Small intestine (tissue), 7 donors: Measurements from ENCODE around the gene GPR31. TPM values are rescaled to one million over a fixed set of nuclear protein-coding genes. Genes with fewer than 3 reads are reported as not detected.

Experiments
- DNase-seq, 2 donors: peaks; one replicate each; pipeline versions ENCODE4 v3.0.0 to v3.0.0-alpha.2; 2013
- FAIRE-seq: peaks from 2 replicates; lab custom pipeline; 2012; peaks lifted over from hg19 to GRCh38; lab: Jason Lieb, UNC
- H3K27ac ChIP-seq, 3 donors: one replicate each; pipeline ENCODE4 v1.5.1; 2013; ENCODE audit warnings: low read length in 2 of 3, mild to moderate bottlenecking in 2 of 3, control low read depth in 1 of 3, inconsistent platforms in 1 of 3, low read depth in 1 of 3, moderate library complexity in 1 of 3
- H3K27me3 ChIP-seq, 3 donors: one replicate each; pipeline ENCODE4 v1.6.1; 2013; ENCODE audit warnings: low read length in 3 of 3, inconsistent platforms in 1 of 3; ENCODE audit not compliant: control insufficient read depth in 3 of 3, insufficient read depth in 3 of 3
- H3K36me3 ChIP-seq, 3 donors: one replicate each; pipeline ENCODE4 v1.6.1; 2013; ENCODE audit warnings: low read length in 3 of 3, inconsistent platforms in 1 of 3, low read depth in 1 of 3, mild to moderate bottlenecking in 1 of 3, moderate library complexity in 1 of 3; ENCODE audit not compliant: control insufficient read depth in 3 of 3, insufficient read depth in 2 of 3
- H3K4me1 ChIP-seq, 3 donors: one replicate each; pipeline ENCODE4 v1.6.1; 2013; ENCODE audit warnings: low read length in 2 of 3, inconsistent platforms in 1 of 3, low read depth in 1 of 3, mild to moderate bottlenecking in 1 of 3, moderate library complexity in 1 of 3; ENCODE audit not compliant: control insufficient read depth in 3 of 3, insufficient read depth in 2 of 3
- H3K4me3 ChIP-seq, 3 donors: one replicate each; pipeline ENCODE4 v1.5.1; 2013; ENCODE audit warnings: low read length in 3 of 3, control low read depth in 1 of 3, inconsistent platforms in 1 of 3, low read depth in 1 of 3, mild to moderate bottlenecking in 1 of 3, moderate library complexity in 1 of 3
- H3K9me3 ChIP-seq, 2 donors: one replicate each; pipeline ENCODE4 v1.6.1; 2013; ENCODE audit warnings: low read depth in 1 of 2, low read length in 1 of 2; ENCODE audit not compliant: control insufficient read depth in 2 of 2, insufficient read depth in 1 of 2
- WGBS, 3 donors: extraction: QIAGEN DNeasy Blood & Tissue Kit; methylation state at CpG; one replicate each; pipeline ENCODE4 v1.1.7; 2013; 5-methylcytosine and 5-hydroxymethylcytosine counted together
- polyA plus RNA-seq, 4 donors: library from polyadenylated mRNA; stranded (reverse) in 3 of 4; unstranded in 1 of 4; fragments of 200-250 nt in 3 of 4; fragments of 120-200 nt in 1 of 4; gene quantifications; one replicate each; pipeline versions ENCODE4 v1.2.1 to v1.2.3, GENCODE V29; 2013
- donor health status: healthy with polysubstance abuse.
- donor health status: control.
- donor health status: control.
- donor health status: Bipolar disorder and iron deficiency.
- donor health status: healthy.

The GPR31 gene
- polyA plus RNA-seq, 4 donors: 0.35 TPM; not detected in 3

DNA sequence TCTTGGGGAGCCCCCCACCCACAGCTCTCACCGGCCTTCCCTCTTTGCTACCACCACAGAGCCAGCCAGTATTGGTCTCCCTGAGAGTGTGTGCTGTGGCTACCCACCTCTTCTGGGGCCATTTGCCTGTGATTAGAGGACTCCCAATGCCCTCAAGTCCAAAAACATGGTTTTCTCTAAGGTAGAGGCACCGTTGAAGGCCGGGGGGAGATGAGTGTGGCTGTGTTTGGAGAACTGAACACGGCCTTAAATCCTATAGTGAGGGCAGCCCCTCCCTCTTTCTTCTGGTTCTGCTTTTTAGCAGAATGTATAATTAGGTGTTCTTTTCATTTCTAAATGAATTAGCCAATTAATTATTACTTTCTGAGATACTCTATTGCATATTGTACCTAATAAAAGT lies 32.4 kb downstream of the GPR31 start:
- no peak for DNase-seq
- H3K36me3 ChIP-seq: peaks cover 0 to 2% (median 0%) of the 10 kb centered on the region in 3 donors
- no peak overlapping the region for H3K4me3 ChIP-seq
- H3K9me3 ChIP-seq: no peaks in the 10 kb centered on the region
- no peak for FAIRE-seq
- 87 to 93% (median 92%) methylated on average over 4 of the region's 4 CpGs for WGBS, 3 donors
- no peaks in the 10 kb centered on the region for H3K27me3 ChIP-seq
- no peak overlapping the region for H3K27ac ChIP-seq
- peaks cover 2 to 34% (median 5%) of the 10 kb centered on the region in 3 donors for H3K4me1 ChIP-seq

- FAIRE-seq: no peak
- peaks cover 0 to 3% of the 10 kb centered on the region in 2 donors for H3K9me3 ChIP-seq
- no peak overlapping the region for H3K4me3 ChIP-seq
- H3K4me1 ChIP-seq: peaks cover 2 to 36% (median 5%) of the 10 kb centered on the region in 3 donors
- H3K27me3 ChIP-seq: no peaks in the 10 kb centered on the region
- DNase-seq: no peak
- H3K27ac ChIP-seq: no peak overlapping the region
- H3K36me3 ChIP-seq: peaks cover 0 to 2% (median 0%) of the 10 kb centered on the region in 3 donors
- WGBS, 3 donors: 91 to 95% (median 94%) methylated on average over 5 of the region's 5 CpGs
Observed at GRCh38 chr6:167124753-167125152, 33.0 kb downstream of the GPR31 start.

GRCh38 chr6:167122827-167123657 lies 34.7 kb downstream of the GPR31 start, which contains the start of gene CCR6:
TSS of gene CCR6 (plus strand) at chr6:167123096. CDS start at chr6:167136135, 13,039 bp downstream.
- FAIRE-seq: no peak
- peak within 1 kb of the TSS in 2 of 3 donors; percentile 16 to 21 for H3K4me3 ChIP-seq
- H3K36me3 ChIP-seq: no peaks in the 10 kb centered on the region
- WGBS, 3 donors: 39 to 52% (median 46%) methylated on average over 8 of the region's 8 CpGs
- H3K9me3 ChIP-seq: peaks cover 0 to 3% of the 10 kb centered on the region in 2 donors
- peak; percentile 79 to 86 for DNase-seq
- no peaks in the 10 kb centered on the region for H3K27me3 ChIP-seq
- H3K27ac ChIP-seq: peak within 1 kb of the TSS in 2 of 3 donors; percentile 56 to 70
- H3K4me1 ChIP-seq: peaks cover 2 to 36% (median 5%) of the 10 kb centered on the region in 3 donors

DNA sequence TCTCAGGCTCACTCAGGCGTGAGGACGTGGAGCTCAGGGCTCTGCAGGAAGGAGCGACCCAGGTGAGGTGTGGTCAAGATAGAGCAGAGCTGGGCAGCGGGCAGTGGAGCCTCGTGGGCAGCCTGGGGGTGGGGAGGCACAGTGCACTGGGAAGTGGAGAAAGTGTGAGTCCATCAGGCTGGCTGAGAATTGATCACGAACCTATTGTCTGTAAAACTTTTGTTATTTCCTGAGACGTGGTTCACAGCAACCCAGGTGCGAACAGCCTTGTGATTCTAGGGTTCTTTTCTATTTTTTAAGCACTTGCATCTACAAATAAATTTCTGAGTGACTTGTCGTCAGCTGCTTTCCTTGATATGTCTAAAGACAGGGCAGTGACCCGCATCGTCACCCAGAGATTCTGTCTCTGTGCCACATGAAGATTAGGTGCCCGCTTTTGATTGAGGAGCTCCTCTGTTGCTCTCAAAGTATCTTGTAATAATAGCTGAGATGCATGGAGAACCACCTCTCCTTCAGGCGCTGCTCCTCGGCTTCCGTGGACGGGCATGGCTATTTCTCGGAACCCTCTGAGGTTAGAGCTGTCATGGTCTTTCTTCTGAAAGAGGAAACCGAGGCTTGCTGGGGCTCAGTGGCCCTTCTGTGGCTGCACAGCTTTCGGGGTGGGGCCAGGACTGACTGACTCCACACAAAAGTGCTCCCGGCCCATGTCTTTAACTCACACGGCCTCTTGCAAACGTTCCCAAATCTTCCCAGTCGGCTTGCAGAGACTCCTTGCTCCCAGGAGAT lies 35.5 kb downstream of the GPR31 start:
- Histone ChIP-seq H3K9me3 (peaks cover 0 to 3% of the 10 kb centered on the region in 2 donors), H3K27ac (peak overlapping the region in 1 of 3 donors; percentile 48), H3K27me3 (no peaks in the 10 kb centered on the region), H3K36me3 (no peaks in the 10 kb centered on the region), H3K4me3 (no peak overlapping the region), H3K4me1 (peaks cover 2 to 30% (median 5%) of the 10 kb centered on the region in 3 donors)
- FAIRE-seq (no peak), DNase-seq (no peak)
- WGBS, 3 donors: 56 to 76% (median 65%) methylated on average over 23 of the region's 23 CpGs

DNA sequence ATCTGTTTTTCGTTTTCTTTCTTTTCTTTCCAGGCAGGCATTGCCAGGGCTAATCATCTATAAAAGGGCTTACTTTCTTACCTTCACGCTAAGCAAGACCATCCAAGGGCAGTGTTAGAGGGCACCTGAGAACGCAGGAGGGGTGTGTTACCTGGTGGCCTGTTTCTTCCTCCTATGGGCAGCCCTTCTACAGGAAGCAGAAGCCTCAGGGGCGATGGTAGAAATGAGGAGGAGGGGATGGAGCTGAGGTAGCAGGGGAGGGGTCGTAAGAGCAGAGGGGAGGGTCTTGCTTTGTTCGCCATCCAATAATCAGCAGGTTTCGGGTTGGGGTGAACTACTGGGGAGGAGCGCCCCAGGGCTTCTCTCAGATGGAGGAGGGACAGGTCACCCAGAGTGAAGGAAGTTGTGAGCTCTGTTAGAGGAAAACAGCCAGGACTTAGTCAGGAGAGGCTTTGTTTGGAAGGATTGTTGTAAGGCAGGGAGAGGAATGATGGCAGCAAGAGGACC lies 36.4 kb downstream of the GPR31 start:
- no peaks in the 10 kb centered on the region for H3K27me3 ChIP-seq
- H3K27ac ChIP-seq: peak overlapping the region in 1 of 3 donors; percentile 48
- H3K36me3 ChIP-seq: no peaks in the 10 kb centered on the region
- DNase-seq: no peak
- no peak for FAIRE-seq
- H3K4me3 ChIP-seq: no peak overlapping the region
- peaks cover 2 to 30% (median 5%) of the 10 kb centered on the region in 3 donors for H3K4me1 ChIP-seq
- peaks cover 0 to 3% of the 10 kb centered on the region in 2 donors for H3K9me3 ChIP-seq
- WGBS, 3 donors: 86 to 92% (median 92%) methylated on average over 8 of the region's 8 CpGs

DNA sequence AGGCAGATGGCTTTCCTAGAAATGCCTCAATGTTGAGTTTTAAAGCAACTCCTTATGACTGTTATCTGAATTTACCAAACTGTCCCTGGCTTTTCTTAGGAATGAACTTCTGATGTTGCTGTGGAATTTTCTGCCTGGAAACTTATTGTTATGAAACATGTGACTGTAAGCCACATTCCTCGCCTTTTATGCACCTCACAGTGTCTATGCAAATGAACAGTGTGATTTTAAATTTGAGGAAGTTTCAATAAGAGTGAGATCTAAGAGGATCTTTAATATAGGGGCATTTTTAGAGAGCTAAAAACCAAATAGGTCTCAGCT lies 37.2 kb downstream of the GPR31 start:
- H3K27ac ChIP-seq: peak overlapping the region in 2 of 3 donors; percentile 47
- H3K9me3 ChIP-seq: peaks cover 0 to 3% of the 10 kb centered on the region in 2 donors
- 79 to 89% (median 85%) methylated on average over 1 of the region's 1 CpG for WGBS, 3 donors
- H3K36me3 ChIP-seq: no peaks in the 10 kb centered on the region
- FAIRE-seq (no peak), DNase-seq (peak in 1 of 2 donors; percentile 36)
- no peaks in the 10 kb centered on the region for H3K27me3 ChIP-seq
- no peak overlapping the region for H3K4me3 ChIP-seq
- peaks cover 2 to 30% (median 5%) of the 10 kb centered on the region in 3 donors for H3K4me1 ChIP-seq

DNA sequence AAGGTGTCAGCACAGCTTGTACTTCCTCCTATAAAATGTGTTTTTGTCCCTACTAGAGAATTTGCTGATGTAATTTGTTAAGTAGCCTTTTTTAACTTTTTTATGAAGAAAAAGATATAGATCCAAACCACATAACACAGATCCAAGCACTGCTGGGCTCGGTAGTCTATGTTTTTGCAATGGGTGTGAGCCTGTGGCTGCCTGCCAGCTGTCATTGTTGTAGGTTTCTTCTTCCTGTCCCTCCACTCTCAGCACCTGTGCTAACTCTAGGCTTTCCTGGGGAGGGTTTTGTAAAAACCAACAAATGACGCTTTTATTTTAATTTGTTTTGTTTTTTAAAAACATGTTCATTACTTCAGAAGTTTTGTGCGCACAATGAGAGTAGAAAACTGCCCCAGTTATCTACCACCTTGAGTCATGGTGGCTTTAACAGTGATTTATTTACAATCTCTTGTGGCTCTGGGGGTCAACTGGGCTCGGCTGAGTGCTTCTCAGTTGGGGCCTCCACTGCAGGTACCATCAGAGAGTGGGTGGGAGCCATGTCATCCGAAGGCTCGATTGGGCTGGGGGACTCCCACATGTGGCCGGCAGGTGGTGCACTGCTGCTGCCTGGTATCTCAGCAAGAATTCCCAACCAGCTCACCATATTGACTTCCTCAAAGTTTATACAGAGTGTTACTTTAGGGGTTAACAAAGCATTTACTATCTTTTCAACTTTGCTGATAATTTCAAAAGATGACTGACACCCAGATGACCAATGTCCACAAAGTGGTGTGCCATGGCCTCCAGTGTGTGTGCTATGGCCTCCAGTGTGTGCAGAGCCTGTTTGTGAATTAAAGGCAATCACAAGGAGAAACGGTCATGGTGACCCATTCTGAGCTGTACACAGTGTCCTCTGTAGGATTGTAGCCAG lies 37.9 kb downstream of the GPR31 start:
- Histone ChIP-seq H3K36me3 (no peaks in the 10 kb centered on the region), H3K4me1 (peaks cover 2 to 30% (median 5%) of the 10 kb centered on the region in 3 donors), H3K27me3 (no peaks in the 10 kb centered on the region), H3K9me3 (peaks cover 0 to 3% of the 10 kb centered on the region in 2 donors), H3K27ac (peak overlapping the region in 2 of 3 donors; percentile 47), H3K4me3 (no peak overlapping the region)
- peak in 1 of 2 donors; percentile 50 for DNase-seq
- WGBS, 3 donors: 64 to 76% (median 74%) methylated on average over 8 of the region's 8 CpGs
- no peak for FAIRE-seq
